ENCODE data around the gene DNAJC7.

- no peak for TF ChIP-seq POLR2A (IDR thresholded peaks at IDR 0.05)
- TF ChIP-seq, protein P1, sequence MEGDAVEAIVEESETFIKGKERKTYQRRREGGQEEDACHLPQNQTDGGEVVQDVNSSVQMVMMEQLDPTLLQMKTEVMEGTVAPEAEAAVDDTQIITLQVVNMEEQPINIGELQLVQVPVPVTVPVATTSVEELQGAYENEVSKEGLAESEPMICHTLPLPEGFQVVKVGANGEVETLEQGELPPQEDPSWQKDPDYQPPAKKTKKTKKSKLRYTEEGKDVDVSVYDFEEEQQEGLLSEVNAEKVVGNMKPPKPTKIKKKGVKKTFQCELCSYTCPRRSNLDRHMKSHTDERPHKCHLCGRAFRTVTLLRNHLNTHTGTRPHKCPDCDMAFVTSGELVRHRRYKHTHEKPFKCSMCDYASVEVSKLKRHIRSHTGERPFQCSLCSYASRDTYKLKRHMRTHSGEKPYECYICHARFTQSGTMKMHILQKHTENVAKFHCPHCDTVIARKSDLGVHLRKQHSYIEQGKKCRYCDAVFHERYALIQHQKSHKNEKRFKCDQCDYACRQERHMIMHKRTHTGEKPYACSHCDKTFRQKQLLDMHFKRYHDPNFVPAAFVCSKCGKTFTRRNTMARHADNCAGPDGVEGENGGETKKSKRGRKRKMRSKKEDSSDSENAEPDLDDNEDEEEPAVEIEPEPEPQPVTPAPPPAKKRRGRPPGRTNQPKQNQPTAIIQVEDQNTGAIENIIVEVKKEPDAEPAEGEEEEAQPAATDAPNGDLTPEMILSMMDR (IDR thresholded peaks at IDR 0.05) = no peak
Measured at GRCh38 chr17:41987642-41988041, 29.6 kb downstream of the DNAJC7 start.

All from upper lobe of left lung (tissue), 4 donors.